NCI-H2227 (cell line): ENCODE results near the gene PPP2R3B.
"Not testable (repeated sequence)": the region's sequence is repeated elsewhere in the genome, so short reads cannot be mapped to it uniquely, and the experiment has no call there.

Experiments used
- DNase-seq: peaks from one replicate; lab custom pipeline; 2025; ENCODE audit not compliant: unreplicated experiment; lab: John Stamatoyannopoulos, UW

The PPP2R3B gene

GRCh38 chrX:386768-387575 lies at the start of gene PPP2R3B:
TSS of gene PPP2R3B (minus strand) at chrX:386907. CDS start at chrX:386691, 216 bp downstream.
- DNase-seq = no peak

- DNase-seq = no peak
These were observed 48.9 kb upstream of the PPP2R3B start for GRCh38 chrX:435536-436122.

- DNase-seq = no peak
These were observed 48.2 kb upstream of the PPP2R3B start for GRCh38 chrX:434946-435345.

- no peak for DNase-seq
These were observed 47.1 kb upstream of the PPP2R3B start for GRCh38 chrX:433771-434170.

GRCh38 chrX:432666-433065 lies 46.0 kb upstream of the PPP2R3B start:
- not testable (repeated sequence) for DNase-seq

- DNase-seq = no peak
These were observed 44.9 kb upstream of the PPP2R3B start for GRCh38 chrX:431492-432111.

- DNase-seq = no peak
These were observed 44.3 kb upstream of the PPP2R3B start for GRCh38 chrX:431056-431455.

- no peak for DNase-seq
These were observed 42.6 kb upstream of the PPP2R3B start for GRCh38 chrX:429266-429825.

GRCh38 chrX:427812-428725 lies 41.4 kb upstream of the PPP2R3B start:
- peak; percentile 41 for DNase-seq

GRCh38 chrX:426881-427280 lies 40.2 kb upstream of the PPP2R3B start:
- DNase-seq = no peak

- DNase-seq = no peak
These were observed 38.3 kb upstream of the PPP2R3B start for GRCh38 chrX:425056-425455.

- DNase-seq = no peak
These were observed 35.1 kb upstream of the PPP2R3B start for GRCh38 chrX:421646-422391.

GRCh38 chrX:420496-421223 lies 34.0 kb upstream of the PPP2R3B start:
- DNase-seq = no peak

GRCh38 chrX:418927-419729 lies 32.4 kb upstream of the PPP2R3B start:
- DNase-seq = peak; percentile 62

GRCh38 chrX:415498-415897 lies 28.8 kb upstream of the PPP2R3B start:
- not testable (repeated sequence) for DNase-seq

GRCh38 chrX:413322-414201 lies 26.9 kb upstream of the PPP2R3B start:
- DNase-seq = no peak

GRCh38 chrX:410296-410695 lies 23.6 kb upstream of the PPP2R3B start:
- DNase-seq = no peak

GRCh38 chrX:405149-405548 lies 18.4 kb upstream of the PPP2R3B start:
- no peak for DNase-seq
